OCI-LY7 (cell line): Measurements from ENCODE around the gene SPATA3.

Source experiments
- CTCF ChIP-seq: fragments of 200-600 bp; sonication (generic); conservative IDR thresholded peaks from 2 replicates; pipeline ENCODE4 v1.5.1; 2014; ENCODE audit warnings: mild to moderate bottlenecking, antibody characterized with exemption, low read length, moderate library complexity, mixed read lengths
- EZH2phosphoT487 ChIP-seq: fragments of 200-600 bp; sonication (generic); IDR thresholded peaks from 2 replicates; pipeline ENCODE4 v1.6.1; 2018; ENCODE audit warnings: low read depth, borderline replicate concordance, mild to moderate bottlenecking, mixed run types, antibody characterized with exemption, low read length, moderate library complexity, mixed read lengths

- TF ChIP-seq CTCF (no peak), EZH2phosphoT487 (no peak)
Observed at GRCh38 chr2:230968921-230969658, 26.8 kb upstream of the SPATA3 start.
